ENCODE results near the gene TRUB2. TPM values are rescaled to one million over a fixed set of nuclear protein-coding genes. Genes with fewer than 3 reads are reported as not detected.

The TRUB2 gene
- total RNA-seq, 4 donors from 2014 or later, result 7.2 to 10.5 (median 8.7) TPM

DNA sequence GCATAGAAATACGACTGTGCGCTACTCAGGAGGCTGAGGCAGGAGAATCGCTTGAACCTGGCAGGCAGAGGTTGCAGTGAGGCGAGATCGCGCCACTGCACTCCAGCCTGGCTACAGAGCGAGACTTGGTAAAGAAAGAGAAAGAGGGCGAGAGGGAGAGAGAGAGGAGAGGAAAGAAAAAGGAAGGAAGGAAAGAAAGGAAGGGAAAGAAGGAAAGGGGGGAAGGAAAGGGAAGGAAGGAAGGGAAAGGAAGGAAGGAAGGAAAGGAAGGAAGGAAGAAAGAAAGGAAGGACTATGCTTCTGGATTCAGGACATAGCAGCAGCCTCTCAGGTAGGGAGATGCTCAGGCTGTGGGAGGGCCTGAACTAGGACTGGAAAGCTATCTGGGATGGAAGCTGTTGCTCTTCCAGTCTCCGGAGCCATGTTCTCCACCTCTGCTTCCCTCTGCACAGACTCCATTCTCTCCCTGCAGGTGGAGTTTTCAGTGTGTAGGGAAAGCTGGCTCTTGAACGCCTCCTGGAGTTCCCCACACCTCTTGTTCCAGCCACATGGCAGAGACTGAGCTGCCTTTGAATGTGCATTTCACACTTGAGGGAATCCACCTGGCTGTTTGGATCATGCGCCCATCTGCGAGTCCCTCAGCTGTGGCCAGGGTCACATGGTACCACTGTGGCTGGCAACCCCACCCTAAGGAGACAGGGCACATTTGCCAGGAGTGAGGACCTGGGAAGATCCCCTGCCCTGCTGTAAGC lies 37.0 kb downstream of the TRUB2 start:
- TF ChIP-seq, protein P1, sequence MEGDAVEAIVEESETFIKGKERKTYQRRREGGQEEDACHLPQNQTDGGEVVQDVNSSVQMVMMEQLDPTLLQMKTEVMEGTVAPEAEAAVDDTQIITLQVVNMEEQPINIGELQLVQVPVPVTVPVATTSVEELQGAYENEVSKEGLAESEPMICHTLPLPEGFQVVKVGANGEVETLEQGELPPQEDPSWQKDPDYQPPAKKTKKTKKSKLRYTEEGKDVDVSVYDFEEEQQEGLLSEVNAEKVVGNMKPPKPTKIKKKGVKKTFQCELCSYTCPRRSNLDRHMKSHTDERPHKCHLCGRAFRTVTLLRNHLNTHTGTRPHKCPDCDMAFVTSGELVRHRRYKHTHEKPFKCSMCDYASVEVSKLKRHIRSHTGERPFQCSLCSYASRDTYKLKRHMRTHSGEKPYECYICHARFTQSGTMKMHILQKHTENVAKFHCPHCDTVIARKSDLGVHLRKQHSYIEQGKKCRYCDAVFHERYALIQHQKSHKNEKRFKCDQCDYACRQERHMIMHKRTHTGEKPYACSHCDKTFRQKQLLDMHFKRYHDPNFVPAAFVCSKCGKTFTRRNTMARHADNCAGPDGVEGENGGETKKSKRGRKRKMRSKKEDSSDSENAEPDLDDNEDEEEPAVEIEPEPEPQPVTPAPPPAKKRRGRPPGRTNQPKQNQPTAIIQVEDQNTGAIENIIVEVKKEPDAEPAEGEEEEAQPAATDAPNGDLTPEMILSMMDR (IDR thresholded peaks at IDR 0.05; ENCODE audit: low read depth), result no peak

DNA sequence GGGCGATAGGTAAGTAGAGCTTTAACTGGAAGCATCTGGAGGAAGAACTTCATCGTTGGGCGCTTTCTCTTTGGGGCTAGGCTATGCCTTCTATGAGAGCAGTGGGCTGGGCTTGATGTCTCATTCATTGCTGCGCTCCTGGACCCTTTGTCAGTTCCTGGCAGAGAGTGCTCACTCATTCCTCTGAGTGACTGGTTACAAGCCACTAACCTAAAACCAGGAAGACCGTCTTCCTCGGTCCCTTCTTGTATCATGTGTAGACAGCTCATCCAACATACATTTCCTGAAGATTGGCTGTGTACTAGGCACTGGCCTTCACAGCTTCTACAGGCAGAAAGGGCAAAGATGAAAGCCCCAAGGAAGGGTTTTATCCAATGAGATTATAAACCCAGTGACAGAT lies 39.7 kb downstream of the TRUB2 start:
- TF ChIP-seq, protein P1 (IDR thresholded peaks at IDR 0.05; ENCODE audit: low read depth), result no peak

DNA sequence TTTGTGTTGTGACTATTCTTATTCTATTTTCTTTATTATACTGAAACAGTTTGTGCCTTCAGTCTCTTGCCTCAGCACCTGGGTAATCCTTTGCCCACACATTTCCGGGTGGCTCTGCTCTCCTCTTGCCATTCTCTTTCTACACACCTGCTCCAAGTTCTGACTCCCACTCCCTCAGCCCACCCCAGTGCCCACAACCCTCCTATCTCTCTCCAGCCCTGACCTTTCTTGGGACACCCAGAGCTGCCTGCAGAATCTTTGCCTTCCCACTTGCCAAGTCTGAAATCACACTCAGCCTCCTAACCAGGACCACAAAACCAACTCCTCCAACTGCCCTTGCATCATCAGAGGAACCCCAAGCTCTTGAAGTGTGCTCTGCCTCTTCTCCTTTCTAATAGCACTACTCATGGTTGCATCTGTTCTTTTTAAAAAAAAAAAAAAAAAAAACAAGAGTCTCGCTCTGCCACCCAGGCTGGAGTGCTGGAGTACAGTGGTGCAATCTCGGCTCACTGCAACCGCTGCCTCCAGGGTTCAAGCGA lies 42.1 kb downstream of the TRUB2 start:
- TF ChIP-seq, protein P1 (IDR thresholded peaks at IDR 0.05; ENCODE audit: low read depth), result no peak

DNA sequence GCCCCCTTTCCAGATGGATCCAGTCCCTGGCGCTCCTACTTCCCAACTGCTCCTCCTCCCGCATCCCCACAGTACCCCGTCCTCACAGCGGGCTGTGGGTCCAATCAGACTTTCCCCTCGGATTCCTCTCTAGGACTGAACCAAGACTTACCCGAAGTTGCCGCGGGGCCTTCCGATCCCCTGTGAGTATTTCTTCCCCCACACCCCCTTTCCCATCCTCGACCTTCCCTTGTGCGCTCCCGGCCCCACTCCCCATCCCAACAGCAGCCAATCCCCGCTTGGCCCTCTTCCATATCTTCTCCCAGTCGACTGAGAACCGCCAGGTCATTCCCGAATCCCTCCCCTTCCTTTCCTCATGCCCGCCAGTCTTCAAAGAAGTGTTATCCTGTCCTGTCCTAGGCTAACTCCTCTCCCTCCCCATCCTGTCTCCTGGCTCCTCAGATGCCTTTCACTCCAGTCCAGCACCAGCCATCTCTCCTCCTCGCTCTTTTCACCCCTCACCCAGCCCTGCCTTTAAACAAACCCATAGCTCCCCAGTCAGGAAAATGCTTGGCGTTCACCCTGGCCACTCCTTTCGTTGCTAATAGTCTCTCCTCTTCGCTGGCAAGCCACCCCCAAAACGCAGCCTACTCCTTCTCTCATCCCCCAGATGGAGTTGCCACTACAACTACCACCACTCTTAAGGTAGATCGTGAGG lies 45.5 kb downstream of the TRUB2 start:
- TF ChIP-seq, protein P1 (IDR thresholded peaks at IDR 0.05; ENCODE audit: low read depth), result no peak

DNA sequence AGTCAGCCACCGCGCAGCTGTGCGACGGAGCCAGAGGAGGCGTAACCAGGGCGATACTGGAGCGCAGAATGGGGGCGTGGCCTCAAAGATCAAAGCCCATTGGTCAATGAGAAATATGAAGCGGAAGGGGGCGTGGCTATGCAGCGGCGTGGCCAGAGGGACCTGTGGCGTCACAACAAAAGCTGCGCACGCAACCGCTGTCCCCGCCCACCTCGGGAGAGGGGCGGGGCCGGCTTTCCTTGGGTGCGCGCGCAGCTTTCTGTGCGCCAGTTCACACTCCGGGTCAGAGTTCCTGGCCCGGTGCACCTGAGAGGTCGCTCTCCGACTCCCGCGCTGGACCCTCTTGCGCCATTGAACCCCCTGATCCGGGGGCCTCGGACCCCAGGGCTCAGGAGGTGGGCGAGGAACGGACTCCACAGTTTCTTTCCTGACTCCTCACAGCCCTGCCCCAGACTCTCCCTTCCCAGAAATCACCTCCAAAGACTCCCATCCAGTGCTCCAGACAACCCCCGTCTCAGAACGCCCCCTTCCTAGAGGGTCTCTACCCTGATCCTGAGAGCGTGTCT lies 46.2 kb downstream of the TRUB2 start, which contains the start of gene SWI5:
SWI5 (plus strand) TSS at position 269 of the 566 bp plus-strand sequence.
- TF ChIP-seq, protein P1 (IDR thresholded peaks at IDR 0.05; ENCODE audit: low read depth), result no peak

DNA sequence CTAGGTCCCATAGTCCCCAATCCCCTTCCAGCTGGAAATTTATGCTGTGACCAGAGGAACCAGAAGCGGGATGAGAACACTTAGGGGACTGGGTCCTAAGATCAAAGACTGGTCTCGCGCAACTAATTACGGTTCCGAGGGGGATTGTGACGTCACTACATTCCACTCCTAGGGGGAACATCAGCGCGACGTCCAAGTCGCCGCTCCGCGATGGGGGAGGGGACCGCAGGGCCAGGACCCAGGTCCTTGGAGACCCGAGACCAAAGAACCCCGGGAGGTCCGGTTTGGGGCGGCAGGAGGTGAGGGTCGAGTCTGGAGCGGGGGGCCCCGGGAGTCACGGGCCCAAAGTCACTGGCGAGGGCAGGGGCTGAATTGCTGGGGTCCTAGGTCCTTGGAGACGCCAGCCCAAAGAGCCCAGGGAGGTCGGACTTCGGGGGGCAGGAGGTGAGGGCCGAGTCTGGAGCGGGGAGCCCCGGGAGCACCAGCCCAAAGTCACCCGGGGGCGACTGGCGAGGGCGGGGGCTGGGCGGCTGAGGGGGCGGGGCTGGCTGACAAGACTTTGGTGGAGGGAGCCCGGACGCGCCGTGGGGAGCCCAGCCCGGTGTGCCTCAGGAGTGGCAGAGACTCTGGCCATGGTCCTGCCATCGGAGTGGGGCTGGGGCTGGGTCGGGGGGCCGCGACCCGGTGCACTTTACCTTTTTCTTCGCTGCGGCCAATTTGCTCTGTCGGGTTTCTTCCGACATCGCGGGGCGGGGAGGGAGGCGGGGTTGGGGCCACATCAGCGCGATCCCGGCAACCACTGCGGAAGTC lies 46.8 kb downstream of the TRUB2 start, which contains the start of gene GOLGA2:
GOLGA2 (minus strand) TSS at position 810 of the 810 bp plus-strand sequence; CDS start at position 779, 31 bp downstream.
- TF ChIP-seq, protein P1 (IDR thresholded peaks at IDR 0.05; ENCODE audit: low read depth), result no peak
